Thoracic aorta (tissue), 2 donors: ENCODE results near the gene RAB3A. TPM values are rescaled to one million over a fixed set of nuclear protein-coding genes. Genes with fewer than 3 reads are reported as not detected.
A peak's percentile ranks its signal among the peaks of the same experiment; 100 is the strongest.

Experiments
- ATAC-seq: fragments of 150-250 bp; one replicate; pipeline ENCODE4 v1.8.0; 2017; ENCODE audit warnings: low read depth; ENCODE audit not compliant: insufficient number of reproducible peaks, low FRiP score
- DNase-seq: peaks from one replicate; pipeline ENCODE4 v3.0.0-alpha.2; 2020; ENCODE audit warnings: low spot score
- H3K27ac ChIP-seq, 2 donors: fragments of 200-600 bp; sonication (generic); 1 replicate in 1 of 2; 2 replicates in 1 of 2; pipeline ENCODE4 v1.5.1; 2016; ENCODE audit warnings: mild to moderate bottlenecking in 2 of 2, moderate library complexity in 2 of 2
- H3K27me3 ChIP-seq: fragments of 200-600 bp; sonication (generic); replicated peaks from 2 replicates; pipeline ENCODE4 v1.6.0; 2016; ENCODE audit warnings: mild to moderate bottlenecking; ENCODE audit not compliant: insufficient read depth
- H3K36me3 ChIP-seq: fragments of 200-600 bp; sonication (generic); one replicate; pipeline ENCODE4 v1.5.1; 2016
- H3K4me1 ChIP-seq, 2 donors: fragments of 200-600 bp; sonication (generic); 1 replicate in 1 of 2; 2 replicates in 1 of 2; pipeline versions ENCODE4 v1.5.1 to v1.6.0; 2016; ENCODE audit warnings: low read depth in 2 of 2, mild to moderate bottlenecking in 1 of 2; ENCODE audit not compliant: control insufficient read depth in 1 of 2
- H3K4me3 ChIP-seq: fragments of 200-600 bp; sonication (generic); 2 replicates; pipeline ENCODE4 v1.5.1; 2016; ENCODE audit warnings: mild to moderate bottlenecking
- H3K9me3 ChIP-seq: fragments of 200-600 bp; sonication (generic); 2 replicates; pipeline ENCODE4 v1.5.1; 2016
- total RNA-seq, 2 donors: library from RNA; depleted of rRNA; stranded (reverse); fragments of >200 nt; gene quantifications; one replicate each; pipeline versions ENCODE4 v1.1.0 to v1.2.3, GENCODE V29; 2016
- TF ChIP-seq, protein P1 (sequence below): fragments of 200-600 bp; sonication (generic); IDR thresholded peaks from one replicate; pipeline ENCODE4 v1.5.1; 2019; ENCODE audit warnings: antibody characterized with exemption

The RAB3A gene, protein sequence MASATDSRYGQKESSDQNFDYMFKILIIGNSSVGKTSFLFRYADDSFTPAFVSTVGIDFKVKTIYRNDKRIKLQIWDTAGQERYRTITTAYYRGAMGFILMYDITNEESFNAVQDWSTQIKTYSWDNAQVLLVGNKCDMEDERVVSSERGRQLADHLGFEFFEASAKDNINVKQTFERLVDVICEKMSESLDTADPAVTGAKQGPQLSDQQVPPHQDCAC
- 1 to 10 TPM in 1 of 2 donors, not detected in 1; 1.9 TPM for total RNA-seq

GRCh38 chr19:18203863-18204393 lies at the start of gene RAB3A:
Gene RAB3A, minus strand, starts transcription at chr19:18204042. Its CDS starts 1,302 bp downstream, at chr19:18202740.
- H3K36me3 ChIP-seq, result no peaks in the 10 kb centered on the region
- DNase-seq (peak; percentile 100), ATAC-seq (peak; percentile 94)
- peak within 1 kb of the TSS; percentile 91 for H3K4me3 ChIP-seq
- no peaks in the 10 kb centered on the region for H3K27me3 ChIP-seq
- H3K27ac ChIP-seq, result peak within 1 kb of the TSS; percentile 90 to 91
- TF ChIP-seq, protein P1, sequence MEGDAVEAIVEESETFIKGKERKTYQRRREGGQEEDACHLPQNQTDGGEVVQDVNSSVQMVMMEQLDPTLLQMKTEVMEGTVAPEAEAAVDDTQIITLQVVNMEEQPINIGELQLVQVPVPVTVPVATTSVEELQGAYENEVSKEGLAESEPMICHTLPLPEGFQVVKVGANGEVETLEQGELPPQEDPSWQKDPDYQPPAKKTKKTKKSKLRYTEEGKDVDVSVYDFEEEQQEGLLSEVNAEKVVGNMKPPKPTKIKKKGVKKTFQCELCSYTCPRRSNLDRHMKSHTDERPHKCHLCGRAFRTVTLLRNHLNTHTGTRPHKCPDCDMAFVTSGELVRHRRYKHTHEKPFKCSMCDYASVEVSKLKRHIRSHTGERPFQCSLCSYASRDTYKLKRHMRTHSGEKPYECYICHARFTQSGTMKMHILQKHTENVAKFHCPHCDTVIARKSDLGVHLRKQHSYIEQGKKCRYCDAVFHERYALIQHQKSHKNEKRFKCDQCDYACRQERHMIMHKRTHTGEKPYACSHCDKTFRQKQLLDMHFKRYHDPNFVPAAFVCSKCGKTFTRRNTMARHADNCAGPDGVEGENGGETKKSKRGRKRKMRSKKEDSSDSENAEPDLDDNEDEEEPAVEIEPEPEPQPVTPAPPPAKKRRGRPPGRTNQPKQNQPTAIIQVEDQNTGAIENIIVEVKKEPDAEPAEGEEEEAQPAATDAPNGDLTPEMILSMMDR, result no peak
- H3K9me3 ChIP-seq, result no peaks in the 10 kb centered on the region
- H3K4me1 ChIP-seq, result peaks cover 8 to 19% of the 10 kb centered on the region in 2 donors

DNA sequence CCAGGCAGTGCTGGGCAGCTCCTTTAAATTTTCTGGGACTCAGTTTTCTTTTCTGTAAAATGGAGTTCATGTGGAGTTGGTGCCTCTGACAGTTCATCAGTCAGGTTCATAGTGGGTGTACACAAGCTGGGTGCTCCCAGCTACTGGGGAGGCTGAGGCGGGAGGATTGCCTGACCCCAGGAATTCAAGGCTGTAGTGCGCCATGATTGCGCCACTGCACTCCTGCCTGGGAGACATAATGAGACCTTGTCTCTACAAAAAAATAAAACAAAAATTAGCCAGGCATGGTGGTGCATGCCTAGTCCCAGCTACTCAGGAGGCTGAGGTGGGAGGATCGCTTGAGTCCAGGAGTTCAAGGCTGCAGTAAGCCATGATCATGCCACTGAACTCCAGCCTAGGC lies 49.3 kb upstream of the RAB3A start:
- Histone ChIP-seq H3K36me3 (peaks cover 6% of the 10 kb centered on the region), H3K27ac (no peak overlapping the region), H3K4me3 (no peak overlapping the region), H3K27me3 (no peaks in the 10 kb centered on the region), H3K4me1 (no peaks in the 10 kb centered on the region), H3K9me3 (no peaks in the 10 kb centered on the region)
- no peak for ATAC-seq
- TF ChIP-seq, protein P1, result no peak
- no peak for DNase-seq

GRCh38 chr19:18252370-18252717 lies 48.5 kb upstream of the RAB3A start:
- Histone ChIP-seq H3K27me3 (no peaks in the 10 kb centered on the region), H3K9me3 (no peaks in the 10 kb centered on the region), H3K27ac (no peak overlapping the region), H3K4me3 (no peak overlapping the region), H3K36me3 (peaks cover 4% of the 10 kb centered on the region), H3K4me1 (no peaks in the 10 kb centered on the region)
- no peak for ATAC-seq
- no peak for DNase-seq
- TF ChIP-seq, protein P1, result no peak

DNA sequence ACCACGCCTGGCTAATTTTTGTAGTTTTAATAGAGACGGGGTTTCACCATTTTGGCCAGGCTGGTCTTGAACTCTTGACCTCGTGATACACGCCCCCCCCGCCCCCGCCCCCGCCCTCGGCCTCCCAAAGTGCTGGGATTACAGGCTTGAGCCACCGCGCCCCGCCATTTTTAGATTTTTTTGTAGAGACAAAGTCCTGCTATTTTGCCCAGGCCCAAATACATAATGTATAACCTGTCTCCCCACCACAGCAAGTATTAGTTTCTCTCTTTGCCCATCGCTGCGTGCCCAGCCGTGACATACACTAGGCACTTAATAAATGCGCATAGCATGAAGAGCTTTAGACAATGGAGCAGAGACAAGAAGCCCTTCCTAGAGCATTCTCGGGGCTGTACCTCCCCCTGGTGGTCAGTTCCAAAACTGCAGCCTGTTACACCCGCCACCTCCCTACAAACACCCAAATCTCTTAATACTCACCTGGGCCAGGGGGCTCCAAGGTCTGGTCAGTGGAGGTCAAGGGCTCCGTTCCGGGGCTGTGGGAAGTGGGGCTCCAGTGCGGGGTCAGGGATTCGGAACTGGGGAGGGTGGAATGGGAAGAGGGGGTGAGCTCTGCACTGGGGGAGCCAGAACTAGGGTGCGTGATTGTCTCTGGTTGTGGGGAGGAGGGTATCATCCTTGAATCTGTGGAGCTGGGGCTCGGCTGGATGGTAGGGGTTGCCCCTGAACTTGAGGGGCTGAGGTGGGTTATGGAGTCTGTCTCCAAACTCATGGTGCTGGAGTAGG lies 47.9 kb upstream of the RAB3A start:
- H3K27me3 ChIP-seq, result no peaks in the 10 kb centered on the region

GRCh38 chr19:18249834-18250233 lies 46.0 kb upstream of the RAB3A start:
- no peaks in the 10 kb centered on the region for H3K4me1 ChIP-seq

More for the DNA sequence above, 47.9 kb upstream of the RAB3A start:
- H3K9me3 ChIP-seq, result no peaks in the 10 kb centered on the region
- H3K36me3 ChIP-seq, result no peaks in the 10 kb centered on the region
- TF ChIP-seq, protein P1, result peak; percentile 97
- H3K27ac ChIP-seq, result no peak overlapping the region
- H3K4me1 ChIP-seq, result no peaks in the 10 kb centered on the region
- ATAC-seq, result peak; percentile 48
- no peak overlapping the region for H3K4me3 ChIP-seq
- peak; percentile 31 for DNase-seq

More at GRCh38 chr19:18249834-18250233, 46.0 kb upstream of the RAB3A start:
- no peak for ATAC-seq
- Histone ChIP-seq H3K27me3 (no peaks in the 10 kb centered on the region), H3K4me3 (no peak overlapping the region), H3K9me3 (no peaks in the 10 kb centered on the region), H3K36me3 (no peaks in the 10 kb centered on the region), H3K27ac (no peak overlapping the region)
- DNase-seq, result no peak
- TF ChIP-seq, protein P1, result no peak
